CD4-positive, alpha-beta T cell treated with Interferon alpha-2 for 1 hour (primary cell): ENCODE measurements around the gene ARL4C.

ENCODE experiments used
- DNase-seq, 2 donors: peaks; one replicate each; pipeline ENCODE4 v3.0.0-alpha.2; 2020 to 2022

ARL4C gene

DNA sequence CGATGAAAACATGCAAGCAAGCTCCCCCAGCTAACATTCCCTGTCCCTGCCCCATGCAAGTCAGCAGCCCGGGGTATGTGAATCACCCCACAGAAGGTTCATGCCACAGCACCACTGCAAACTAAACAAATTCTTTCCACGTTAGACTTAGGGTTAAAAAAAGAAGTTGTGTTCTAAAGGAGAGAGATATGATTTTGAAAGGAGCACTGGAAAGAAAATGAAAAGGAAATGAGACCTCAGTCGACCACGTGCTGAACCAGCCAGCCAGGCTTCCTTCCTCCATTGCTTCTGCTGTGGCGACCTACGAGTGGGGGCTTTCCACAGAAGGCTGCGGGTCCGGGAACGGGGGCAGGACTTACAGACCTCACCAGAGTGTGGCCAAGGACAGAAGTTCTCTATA is 52.0 kb downstream of the ARL4C start:
- peak; percentile 81 to 85 for DNase-seq

DNA sequence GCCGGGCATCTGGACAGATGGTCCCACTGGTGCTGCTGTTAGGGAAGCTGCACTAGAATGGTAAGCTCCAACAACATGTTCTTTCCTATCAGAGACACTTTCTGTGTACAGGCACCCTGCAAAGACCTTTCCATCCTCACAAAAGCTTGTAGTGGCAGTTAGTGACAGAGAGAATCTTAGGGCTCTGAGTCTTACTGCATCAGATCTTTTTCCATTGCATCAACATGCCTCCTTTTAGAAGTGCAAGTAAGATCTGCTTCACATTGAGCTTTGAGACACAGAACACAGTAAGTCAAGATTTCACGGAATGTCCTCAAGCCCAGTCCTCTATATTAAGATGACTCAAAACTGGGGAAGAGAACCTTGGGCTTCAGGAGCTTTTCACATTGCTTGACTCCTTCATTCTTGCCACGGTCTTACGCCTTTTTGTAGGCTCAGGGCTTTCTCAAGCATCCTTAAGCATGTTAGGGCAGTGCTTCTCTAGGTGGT is 52.6 kb downstream of the ARL4C start:
- no peak for DNase-seq
